GM19397 (cell line): Measurements from ENCODE around the gene STK38L.

Experiments used
- ATAC-seq: cut with Tn5 transposase; IDR thresholded peaks from one replicate; pipeline ENCODE4 v1.9.1; 2021; ENCODE audit warnings: mild to moderate bottlenecking, moderate library complexity; ENCODE audit not compliant: unreplicated experiment

The STK38L gene

DNA sequence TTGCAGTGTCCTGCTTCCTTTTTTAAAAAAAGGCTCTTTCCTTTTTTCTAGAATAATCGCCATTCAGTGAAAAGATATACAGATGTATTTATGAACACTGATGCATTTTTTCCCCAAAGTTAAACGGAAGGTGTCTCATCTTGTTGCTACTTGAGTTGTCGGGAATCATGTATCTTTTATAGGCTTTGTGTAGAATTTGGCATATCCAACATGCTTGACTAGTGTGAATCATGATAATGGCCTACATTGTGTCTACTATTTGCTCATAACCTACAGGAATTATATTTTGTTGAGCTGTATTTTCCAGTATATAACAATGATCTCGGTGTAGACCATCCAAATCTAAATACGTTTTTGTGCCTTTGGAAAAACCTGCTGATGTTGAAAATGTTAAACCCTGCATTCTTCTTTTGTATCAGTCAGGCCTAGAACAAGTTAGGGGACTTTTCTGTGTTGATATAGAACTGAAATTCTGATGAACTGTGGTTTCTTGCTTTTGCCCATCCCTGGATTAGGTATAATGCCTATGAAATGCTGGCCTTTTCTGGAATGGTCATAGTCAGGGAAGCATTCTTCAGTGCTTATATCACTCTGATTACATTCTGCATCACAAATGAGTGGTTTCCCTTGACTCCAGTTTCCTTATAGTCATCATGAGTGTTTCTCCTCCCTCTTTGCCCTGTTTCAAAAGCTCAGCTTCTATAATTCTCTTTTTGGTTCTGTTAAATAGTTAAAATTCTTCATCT is 99.3 kb downstream of the STK38L start:
- ATAC-seq: no peak

DNA sequence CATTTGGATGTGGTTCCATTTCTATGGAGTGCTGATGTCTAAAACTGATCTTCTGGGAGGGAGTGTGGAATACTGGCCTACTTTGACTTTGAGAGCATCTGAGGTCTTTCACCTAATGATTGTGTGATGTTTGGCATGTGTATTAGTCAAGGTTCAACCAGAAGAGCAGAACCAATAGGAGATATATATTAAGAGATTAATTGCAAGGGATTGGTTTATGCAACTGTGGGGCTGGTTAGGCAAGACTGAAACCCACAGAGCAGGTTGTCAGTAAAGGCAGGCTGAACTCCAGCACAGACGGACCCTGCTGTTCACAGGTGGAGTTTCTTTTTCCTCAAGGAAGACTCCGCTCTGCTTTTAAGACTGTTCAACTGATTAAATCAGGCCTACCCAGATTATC is 100.2 kb downstream of the STK38L start:
- no peak for ATAC-seq

DNA sequence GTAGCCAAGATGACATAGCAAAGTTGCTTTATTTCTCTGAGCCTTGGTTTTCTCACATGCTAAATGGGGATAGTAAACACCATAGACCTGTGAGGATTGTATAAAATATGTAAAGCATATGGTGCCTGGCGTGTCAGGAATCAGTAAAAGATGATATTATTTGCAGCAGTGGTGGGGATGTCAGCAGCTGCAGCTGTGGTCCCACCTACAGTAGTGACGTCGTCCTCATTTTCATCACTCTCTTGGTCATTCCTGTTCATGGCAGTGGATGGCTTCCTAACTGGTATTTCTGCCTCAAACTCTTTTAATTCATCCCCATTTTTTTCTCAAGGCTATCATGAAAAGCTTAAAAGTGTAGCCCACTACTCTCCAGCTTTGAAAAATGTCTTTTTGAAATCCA is 100.7 kb downstream of the STK38L start:
- no peak for ATAC-seq

DNA sequence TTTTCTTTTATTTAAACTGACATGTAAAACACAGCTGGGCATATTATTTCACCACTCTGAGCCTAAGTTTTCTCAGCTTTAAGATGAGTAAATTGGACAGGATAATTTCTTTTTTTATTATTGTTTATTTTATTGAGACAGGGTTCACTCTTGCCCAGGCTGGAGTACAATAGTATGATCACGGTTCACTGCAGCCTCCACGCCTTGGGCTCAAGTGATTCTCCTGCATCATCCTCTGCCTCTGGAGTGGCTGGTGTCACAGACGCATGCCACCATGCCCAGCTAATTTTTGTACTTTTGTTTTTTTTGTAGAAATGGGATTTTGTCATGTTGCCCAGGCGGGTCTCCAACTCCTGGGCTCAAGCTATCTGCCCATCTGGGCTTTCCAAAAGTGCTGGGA is 101.3 kb downstream of the STK38L start:
- ATAC-seq: no peak

DNA sequence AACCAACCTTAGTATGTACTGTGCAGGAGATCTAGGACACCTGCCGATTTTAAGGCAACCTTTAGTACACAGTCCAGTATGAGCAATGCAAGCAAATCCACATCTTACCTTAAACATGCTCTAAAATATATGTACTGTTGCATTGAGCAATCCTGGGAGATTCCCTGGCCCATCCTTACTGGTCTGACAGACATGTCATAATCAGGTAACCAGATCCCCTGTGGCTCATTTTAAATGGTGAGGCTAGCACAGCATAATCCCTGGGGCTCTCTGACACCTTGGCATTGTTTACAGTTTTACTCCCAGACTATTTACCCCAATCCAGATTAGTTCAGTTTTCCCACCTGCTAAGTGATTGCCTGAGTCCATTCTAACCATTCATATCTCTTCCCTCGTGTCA is 103.7 kb downstream of the STK38L start:
- ATAC-seq: no peak

DNA sequence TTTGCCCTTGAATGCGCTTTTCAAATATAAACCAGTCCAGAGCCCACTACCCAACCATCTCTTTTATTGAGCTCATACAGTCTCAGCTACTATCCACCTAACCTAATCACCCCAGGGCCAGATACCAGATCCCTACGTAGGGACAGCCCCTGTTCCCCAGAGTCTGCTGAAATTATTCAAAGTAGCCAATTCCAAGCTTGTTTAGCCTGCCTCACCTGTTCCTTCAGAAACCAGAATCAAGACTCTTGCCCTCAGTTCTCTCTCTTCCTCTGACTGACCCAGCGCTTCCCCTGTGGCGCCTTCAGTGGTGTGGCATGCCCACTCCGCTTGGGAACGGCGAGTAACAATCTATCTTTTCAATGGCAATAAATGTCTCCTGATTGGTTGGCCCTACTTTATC is 107.4 kb downstream of the STK38L start:
- ATAC-seq: no peak

DNA sequence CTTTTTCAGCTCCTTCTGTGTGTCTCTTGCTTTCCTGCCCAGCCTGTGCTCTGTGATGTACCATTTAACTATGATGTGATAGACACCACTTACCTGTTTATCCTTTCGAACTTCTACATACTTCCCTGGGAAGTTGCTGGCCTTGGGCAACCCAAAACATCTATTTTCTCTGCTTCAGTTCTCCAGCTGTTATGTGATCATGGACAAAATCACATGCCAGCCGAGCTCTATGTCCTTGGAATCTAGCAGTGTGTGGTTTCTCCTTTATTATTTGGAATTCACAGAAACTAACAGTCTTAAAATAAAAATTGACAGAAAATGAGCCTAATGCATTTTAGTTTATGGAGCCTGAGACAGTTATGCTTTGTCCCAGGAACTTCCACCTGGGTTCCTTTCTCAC is 111.4 kb downstream of the STK38L start:
- ATAC-seq: no peak

DNA sequence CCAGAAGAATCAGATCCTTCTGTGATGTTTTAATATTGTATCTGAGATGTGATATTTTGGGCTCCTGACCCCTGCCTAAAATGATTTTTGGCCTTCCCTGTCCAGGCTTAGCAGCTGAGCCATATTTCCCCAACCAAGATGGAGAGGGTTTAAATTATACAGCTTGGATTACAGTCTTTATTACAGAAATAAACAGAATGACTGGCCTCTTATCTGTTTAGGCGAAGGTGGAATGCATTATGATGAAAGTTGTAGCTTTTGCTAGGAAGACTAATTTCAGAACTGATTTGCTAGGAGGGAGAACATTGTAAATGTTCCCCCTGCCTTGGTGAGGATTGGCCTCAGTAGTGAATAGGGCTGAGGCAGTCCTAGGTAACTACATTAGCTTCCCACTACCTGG is 111.9 kb downstream of the STK38L start:
- ATAC-seq: no peak

DNA sequence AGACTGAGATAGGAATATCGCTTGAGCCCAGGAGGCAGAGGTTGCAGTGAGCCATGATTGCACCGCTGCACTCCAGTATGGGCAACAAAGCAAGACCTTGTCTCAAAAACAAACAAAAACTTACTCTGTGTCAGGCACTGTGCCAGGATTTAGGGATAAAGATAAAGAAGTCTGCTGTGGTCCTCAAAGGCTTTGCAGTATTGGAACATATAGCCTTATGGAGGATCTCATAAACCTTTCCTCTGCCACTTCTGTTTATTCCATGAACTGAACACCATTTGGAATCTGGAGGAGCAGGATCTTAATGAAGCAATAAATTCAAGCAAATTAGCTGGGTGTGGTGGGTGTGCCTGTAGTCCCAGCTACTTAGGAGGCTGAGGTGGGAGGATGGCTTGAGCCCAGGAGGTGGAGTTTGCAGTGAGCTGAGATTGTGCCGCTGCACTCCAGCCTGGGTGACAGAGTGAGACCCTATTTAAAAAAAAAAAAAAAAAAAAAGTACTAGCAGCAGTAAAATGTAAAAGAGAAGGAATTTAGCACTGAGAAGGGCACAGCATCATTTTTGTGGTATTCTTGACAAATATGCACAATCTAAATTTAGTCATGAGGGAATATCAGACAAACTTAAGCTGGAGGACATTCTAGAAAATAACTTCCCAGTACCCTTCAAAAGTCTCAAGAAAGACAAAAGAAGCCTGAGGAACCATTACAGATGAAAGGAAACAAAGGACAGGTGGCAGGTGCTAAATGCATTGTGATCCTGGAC is 115.7 kb downstream of the STK38L start:
- ATAC-seq: no peak

DNA sequence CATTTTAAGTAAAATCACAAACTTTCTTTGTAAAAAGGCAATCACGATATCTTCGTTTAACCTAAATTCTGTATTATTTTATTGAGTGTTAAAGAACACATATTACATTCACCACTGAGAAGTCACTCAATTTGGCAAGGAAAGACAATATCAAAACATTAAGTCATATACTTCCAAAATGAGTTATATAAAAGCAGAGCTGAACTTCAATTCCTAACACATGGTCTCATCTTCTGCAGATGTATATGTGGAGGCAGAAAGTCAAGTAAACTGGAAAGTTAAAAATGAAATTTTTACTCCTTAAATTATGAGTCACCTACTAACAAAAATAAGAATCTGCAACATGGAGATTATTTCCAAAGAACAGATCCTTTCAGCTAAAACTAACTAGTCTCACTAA is 117.3 kb downstream of the STK38L start:
- ATAC-seq: no peak

DNA sequence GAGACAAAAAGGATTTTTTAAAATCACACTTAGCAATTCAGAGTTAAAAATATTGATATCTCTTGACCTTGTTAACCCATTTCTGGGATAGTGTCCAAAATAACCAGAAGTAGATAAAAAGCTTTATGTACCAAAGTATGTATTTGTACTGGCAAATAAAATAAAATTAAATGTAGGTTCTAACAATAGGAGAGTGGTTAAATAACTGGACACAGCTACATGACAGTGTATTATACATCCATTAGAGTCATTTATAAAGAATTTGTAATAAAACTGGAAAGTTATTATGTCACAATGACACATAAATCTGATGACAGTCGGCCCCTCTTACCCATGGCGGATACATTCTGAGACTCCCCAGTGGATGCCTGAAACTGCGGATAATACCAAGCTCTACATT is 122.5 kb downstream of the STK38L start:
- ATAC-seq: no peak

DNA sequence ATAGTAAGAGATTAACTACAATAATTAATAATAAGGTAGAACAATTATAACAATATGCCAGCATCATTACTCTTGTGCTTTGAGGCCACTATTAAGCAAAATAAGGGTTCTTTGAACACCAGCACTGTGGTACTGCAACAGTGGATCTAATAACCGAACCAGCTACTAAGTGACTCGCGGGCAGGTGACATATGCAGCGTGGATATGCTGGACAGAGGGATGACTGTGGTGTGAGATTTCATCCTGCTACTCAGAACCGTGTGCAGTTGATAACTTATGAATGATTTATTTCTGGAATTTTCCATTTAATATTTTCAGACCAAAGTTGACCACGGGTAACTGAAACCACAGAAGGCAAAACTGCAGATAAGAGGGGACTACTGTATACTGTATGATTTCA is 123.0 kb downstream of the STK38L start:
- no peak for ATAC-seq
